GM12872 (cell line): ENCODE results near the gene SRI.

Experiments
- CTCF ChIP-seq: IDR thresholded peaks from 3 replicates; pipeline ENCODE4 v1.5.1; 2011; ENCODE audit warnings: low read depth, mild to moderate bottlenecking, low read length, moderate library complexity; ENCODE audit not compliant: insufficient read depth

Gene SRI

GRCh38 chr7:88259656-88260380 lies 40.0 kb upstream of the SRI start:
- TF ChIP-seq CTCF, result no peak

- no peak for TF ChIP-seq CTCF
These were observed 37.1 kb upstream of the SRI start for GRCh38 chr7:88256906-88257305.

GRCh38 chr7:88254721-88255424 lies 35.0 kb upstream of the SRI start:
- no peak for TF ChIP-seq CTCF

- no peak for TF ChIP-seq CTCF
These were observed 33.8 kb upstream of the SRI start for GRCh38 chr7:88253640-88254039.

GRCh38 chr7:88244258-88244657 lies 24.4 kb upstream of the SRI start:
- no peak for TF ChIP-seq CTCF

- TF ChIP-seq CTCF, result peak; percentile 57
These were observed 23.6 kb upstream of the SRI start for GRCh38 chr7:88243345-88243909.

- TF ChIP-seq CTCF, result no peak
These were observed 20.0 kb upstream of the SRI start for GRCh38 chr7:88239852-88240251.
